Activated CD4-positive, CD25-positive, alpha-beta regulatory T cell treated with anti-CD3 and anti-CD28 coated beads, Interleukin-2, amount 50 U/mL, for 24 hours (primary cell): ENCODE measurements around the gene POMT2.

Experiments used
- ATAC-seq, 2 donors: fragments of 150-1000 bp; cut with Tn5 transposase; one replicate each; pipeline ENCODE4 v1.10.0; 2021; ENCODE audit warnings: mild to moderate bottlenecking in 1 of 2, moderate library complexity in 1 of 2

POMT2 gene

GRCh38 chr14:77238356-77238755 is 82.3 kb downstream of the POMT2 start:
- no peak for ATAC-seq

GRCh38 chr14:77236814-77237213 is 83.9 kb downstream of the POMT2 start:
- no peak for ATAC-seq

GRCh38 chr14:77231721-77232120 is 89.0 kb downstream of the POMT2 start:
- ATAC-seq, result no peak

- ATAC-seq, result no peak
These were observed 89.8 kb downstream of the POMT2 start for GRCh38 chr14:77230914-77231313.

- no peak for ATAC-seq
These were observed 92.6 kb downstream of the POMT2 start for GRCh38 chr14:77228056-77228455.

GRCh38 chr14:77225892-77226557 is 94.7 kb downstream of the POMT2 start:
- ATAC-seq, result no peak

DNA sequence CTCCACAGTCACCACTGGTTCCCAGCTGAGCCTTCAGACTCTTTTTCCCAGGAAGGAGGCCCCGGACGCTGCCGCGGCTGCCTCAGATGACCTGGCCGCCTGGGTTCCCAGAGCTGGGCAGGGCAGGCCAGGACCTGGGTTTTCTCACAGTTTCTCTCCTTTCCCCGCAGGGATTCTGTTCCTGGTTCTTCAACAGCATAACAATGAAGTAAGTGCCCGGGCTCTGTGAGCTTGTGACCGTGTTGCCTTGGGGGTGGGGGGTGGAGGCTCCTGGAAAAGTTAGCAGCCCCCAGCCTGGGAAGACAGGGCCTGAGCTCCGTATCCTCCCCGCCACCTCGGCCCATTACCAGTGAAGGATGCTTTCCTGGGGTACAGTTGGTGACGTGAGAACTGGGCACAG is 95.4 kb downstream of the POMT2 start:
- ATAC-seq, result no peak
